ENCODE measurements around the gene MAN1A1. TPM values are rescaled to one million over a fixed set of nuclear protein-coding genes. Genes with fewer than 3 reads are reported as not detected.

MAN1A1 gene
- total RNA-seq, 1 donor from 2014 or later = 45.0 TPM

DNA sequence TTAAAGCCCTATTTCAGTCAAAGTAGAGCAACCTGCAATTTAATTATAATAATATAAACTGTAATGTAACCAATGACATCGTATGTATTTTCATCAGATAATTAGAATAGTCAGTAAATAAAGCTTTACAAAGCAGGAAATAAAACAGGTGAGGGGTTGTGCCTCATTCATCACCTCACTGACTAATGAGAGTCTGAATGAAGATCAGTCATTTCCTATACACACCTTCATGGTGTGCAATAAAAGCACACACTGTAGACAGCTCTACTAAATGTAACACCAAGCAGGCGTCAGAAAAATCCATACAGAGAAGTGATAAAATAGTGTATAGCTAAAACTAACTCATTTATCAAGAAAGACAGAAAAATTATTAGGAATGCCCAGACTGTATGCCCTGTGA is 105.9 kb downstream of the MAN1A1 start:
- Mint-ChIP-seq H3K4me1 (ENCODE audit: low read depth) (no peaks in the 10 kb centered on the region), H3K27me3 (ENCODE audit: low read depth) (no peaks in the 10 kb centered on the region), H3K4me3 (ENCODE audit: low read depth) (no peak overlapping the region), H3K9me3 (no peaks in the 10 kb centered on the region), H3K36me3 (ENCODE audit: low read depth) (peaks cover 24% of the 10 kb centered on the region), H3K27ac (no peak overlapping the region)
- no peak for DNase-seq (ENCODE audit: low spot score)
- intact Hi-C loops (cut with micrococcal nuclease) = no loop called here

DNA sequence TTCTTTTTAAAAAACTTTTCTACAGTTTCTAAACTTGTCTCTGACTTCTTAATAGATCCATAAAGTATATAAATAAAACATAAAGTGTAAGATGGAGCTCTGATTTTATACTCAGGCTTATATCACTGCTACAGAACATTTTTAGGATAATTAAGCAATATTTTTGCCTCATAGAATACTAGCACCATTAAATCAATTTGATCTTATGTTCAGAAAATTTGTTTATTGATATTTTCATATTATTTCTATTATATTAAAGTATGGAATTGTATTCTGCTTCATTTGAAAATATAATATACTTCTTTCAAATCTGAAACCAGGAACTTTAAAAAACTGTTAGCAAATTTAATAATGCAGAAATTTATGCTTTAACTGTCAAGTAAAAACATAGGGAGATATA is 106.5 kb downstream of the MAN1A1 start:
- no peak overlapping the region for H3K27ac Mint-ChIP-seq
- H3K4me3 Mint-ChIP-seq (ENCODE audit: low read depth) = no peak overlapping the region
- peaks cover 28% of the 10 kb centered on the region for H3K36me3 Mint-ChIP-seq (ENCODE audit: low read depth)
- no peaks in the 10 kb centered on the region for H3K4me1 Mint-ChIP-seq (ENCODE audit: low read depth)
- intact Hi-C loops (cut with micrococcal nuclease) = no loop called here
- H3K9me3 Mint-ChIP-seq = no peaks in the 10 kb centered on the region
- no peak for DNase-seq (ENCODE audit: low spot score)
- no peaks in the 10 kb centered on the region for H3K27me3 Mint-ChIP-seq (ENCODE audit: low read depth)

DNA sequence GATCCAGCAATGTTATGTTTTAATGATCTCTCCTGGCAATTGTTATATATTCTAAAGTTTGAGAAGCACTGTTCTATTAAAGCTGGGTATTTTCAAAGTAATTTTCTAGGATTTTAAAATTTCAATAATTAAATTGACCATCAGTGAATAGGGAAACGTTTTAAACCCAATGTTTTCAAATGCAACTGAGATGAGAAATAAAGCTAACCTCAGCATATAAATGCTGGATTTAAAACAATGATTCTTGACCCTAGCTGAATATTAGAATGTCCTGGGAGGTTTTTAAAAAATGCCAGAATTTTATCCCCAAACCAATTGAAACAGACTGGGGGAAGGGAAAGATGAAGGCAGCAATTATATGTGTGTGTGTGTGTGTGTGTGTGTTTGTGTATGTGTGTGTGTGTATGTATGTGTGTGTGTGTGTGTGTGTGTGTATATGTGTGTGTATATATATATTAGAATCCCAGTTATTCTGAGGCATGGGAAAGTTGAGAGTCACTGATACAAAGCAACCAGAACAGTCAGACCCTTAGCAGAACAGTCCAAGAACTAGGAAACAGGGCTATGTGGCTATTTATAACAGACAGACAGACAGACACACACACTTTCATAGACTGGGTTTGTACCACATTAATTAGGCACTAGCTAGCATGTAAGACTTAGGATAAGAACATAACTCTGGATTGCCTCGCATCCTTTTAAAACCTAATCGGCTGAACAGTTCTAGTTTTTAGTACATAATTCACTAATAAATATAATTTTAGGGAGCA is 107.8 kb downstream of the MAN1A1 start:
- intact Hi-C loops (cut with micrococcal nuclease) = no loop called here
- H3K9me3 Mint-ChIP-seq = peaks cover 3% of the 10 kb centered on the region
- H3K36me3 Mint-ChIP-seq (ENCODE audit: low read depth) = peaks cover 30% of the 10 kb centered on the region
- H3K4me1 Mint-ChIP-seq (ENCODE audit: low read depth) = no peaks in the 10 kb centered on the region
- no peaks in the 10 kb centered on the region for H3K27me3 Mint-ChIP-seq (ENCODE audit: low read depth)
- H3K27ac Mint-ChIP-seq = no peak overlapping the region
- no peak for DNase-seq (ENCODE audit: low spot score)
- no peak overlapping the region for H3K4me3 Mint-ChIP-seq (ENCODE audit: low read depth)

DNA sequence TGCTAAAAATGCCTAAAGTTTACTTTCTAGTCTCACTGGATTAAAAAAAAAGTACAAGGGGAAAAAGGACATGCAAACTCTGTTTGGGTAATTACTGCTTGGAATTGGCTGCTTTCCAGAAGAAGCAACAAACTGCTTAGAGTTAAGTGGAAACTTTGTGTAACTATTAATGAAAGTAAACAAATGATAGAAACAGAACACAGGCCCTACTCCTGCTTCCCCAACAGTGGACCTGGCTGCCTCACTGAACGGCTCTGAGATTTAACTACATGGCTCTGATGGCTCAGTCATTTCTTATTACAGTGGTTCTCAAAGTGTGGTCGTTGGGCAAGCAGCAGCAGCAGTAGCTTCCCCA is 108.5 kb downstream of the MAN1A1 start:
- intact Hi-C loops (cut with micrococcal nuclease) = no loop called here
- H3K4me1 Mint-ChIP-seq (ENCODE audit: low read depth) = no peaks in the 10 kb centered on the region
- no peak for DNase-seq (ENCODE audit: low spot score)
- H3K9me3 Mint-ChIP-seq = peaks cover 3% of the 10 kb centered on the region
- H3K27me3 Mint-ChIP-seq (ENCODE audit: low read depth) = no peaks in the 10 kb centered on the region
- no peak overlapping the region for H3K4me3 Mint-ChIP-seq (ENCODE audit: low read depth)
- peaks cover 30% of the 10 kb centered on the region for H3K36me3 Mint-ChIP-seq (ENCODE audit: low read depth)
- H3K27ac Mint-ChIP-seq = no peak overlapping the region

DNA sequence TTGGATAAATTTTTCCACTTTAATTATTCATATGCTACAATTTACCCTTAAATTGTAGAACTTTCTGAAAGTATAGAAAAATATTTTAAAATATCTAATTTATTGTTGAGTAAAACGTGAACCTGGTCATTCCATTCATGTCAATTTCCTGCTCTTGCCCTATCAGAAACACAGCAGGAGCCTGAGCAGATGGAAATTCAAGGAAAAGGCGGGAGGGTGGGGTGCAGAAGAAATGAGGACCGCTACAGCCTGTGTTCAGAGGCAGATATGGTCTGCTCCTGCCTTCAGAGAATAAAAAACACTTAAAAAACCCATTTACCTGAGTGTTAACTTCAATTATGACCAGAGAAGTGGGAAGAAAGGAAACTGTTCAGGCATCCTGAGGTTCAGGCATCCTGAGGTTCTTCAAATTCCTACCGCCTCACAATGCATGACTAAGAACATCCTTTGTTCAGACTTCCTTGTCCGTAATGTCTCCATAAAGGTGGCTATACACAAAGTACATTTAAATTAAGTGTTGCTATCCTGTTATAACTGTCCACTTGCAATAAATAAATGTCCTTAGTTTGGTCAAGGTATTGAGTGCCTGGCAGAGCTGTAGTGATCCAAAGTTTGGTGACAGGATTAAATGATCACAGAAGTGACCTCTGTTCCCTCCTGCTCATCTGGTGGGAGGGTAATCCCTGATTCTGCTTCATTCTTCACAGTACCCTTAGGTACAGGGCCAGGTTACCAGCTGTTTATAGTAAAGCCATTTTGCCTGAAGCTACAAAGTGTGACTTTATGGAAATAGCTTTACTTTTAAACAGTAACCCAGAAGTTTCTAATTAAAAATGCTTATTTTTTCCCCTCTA is 109.1 kb downstream of the MAN1A1 start:
- Mint-ChIP-seq H3K4me1 (ENCODE audit: low read depth) (no peaks in the 10 kb centered on the region), H3K9me3 (peaks cover 3% of the 10 kb centered on the region), H3K27ac (no peak overlapping the region), H3K27me3 (ENCODE audit: low read depth) (no peaks in the 10 kb centered on the region), H3K4me3 (ENCODE audit: low read depth) (no peak overlapping the region), H3K36me3 (ENCODE audit: low read depth) (peaks cover 33% of the 10 kb centered on the region)
- DNase-seq (ENCODE audit: low spot score) = no peak
- intact Hi-C loops (cut with micrococcal nuclease) = no loop called here

DNA sequence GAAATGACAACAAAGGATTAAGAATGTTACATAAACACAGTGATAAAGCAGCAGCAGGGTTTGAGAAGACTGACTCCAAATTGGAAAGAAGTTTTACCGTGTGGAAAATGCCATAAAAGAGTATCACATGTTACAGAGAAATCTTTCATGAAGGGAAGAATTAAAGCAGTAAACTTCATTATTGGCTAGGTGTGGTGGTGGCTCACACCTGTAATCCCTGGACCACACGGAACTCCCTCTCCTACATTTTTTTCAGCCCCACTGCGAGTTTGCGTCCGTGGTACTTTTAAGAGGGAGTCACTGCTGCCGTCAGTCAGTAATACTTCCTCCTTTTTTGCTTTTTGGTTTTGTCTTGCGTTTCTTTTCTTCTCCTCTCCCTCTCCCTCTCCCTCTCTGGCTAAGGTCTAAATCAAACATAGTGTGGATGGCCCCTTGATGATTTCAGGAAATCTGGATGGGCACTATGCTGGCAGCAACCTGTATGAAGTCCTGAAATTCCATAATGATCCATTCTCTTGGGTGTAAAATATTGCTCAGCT is 112.3 kb downstream of the MAN1A1 start:
- no peaks in the 10 kb centered on the region for H3K27me3 Mint-ChIP-seq (ENCODE audit: low read depth)
- H3K9me3 Mint-ChIP-seq = peaks cover 3% of the 10 kb centered on the region
- no peak overlapping the region for H3K4me3 Mint-ChIP-seq (ENCODE audit: low read depth)
- H3K27ac Mint-ChIP-seq = no peak overlapping the region
- peaks cover 7% of the 10 kb centered on the region for H3K4me1 Mint-ChIP-seq (ENCODE audit: low read depth)
- no peak for DNase-seq (ENCODE audit: low spot score)
- intact Hi-C loops (cut with micrococcal nuclease) = no loop called here
- H3K36me3 Mint-ChIP-seq (ENCODE audit: low read depth) = peaks cover 36% of the 10 kb centered on the region

DNA sequence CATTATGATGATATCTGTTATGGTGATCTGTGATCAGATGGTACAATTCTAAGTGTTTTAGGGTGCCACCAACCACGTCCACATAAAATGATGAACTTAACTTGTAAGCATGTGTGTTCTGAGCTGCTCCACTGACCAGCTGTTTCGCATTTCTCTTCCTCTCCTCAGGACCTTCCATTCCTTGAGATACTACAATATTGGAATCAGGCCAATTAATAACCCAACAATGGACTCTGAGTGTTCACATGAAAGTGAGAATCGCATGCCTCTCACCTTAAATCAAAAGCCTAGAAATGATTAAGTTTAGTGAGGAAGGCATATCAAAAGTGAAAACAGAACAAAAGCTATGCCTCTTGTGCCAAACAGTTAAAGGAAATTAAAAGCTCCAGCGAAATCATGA is 114.6 kb downstream of the MAN1A1 start:
- H3K4me1 Mint-ChIP-seq (ENCODE audit: low read depth) = peaks cover 11% of the 10 kb centered on the region
- H3K27ac Mint-ChIP-seq = no peak overlapping the region
- DNase-seq (ENCODE audit: low spot score) = no peak
- peaks cover 3% of the 10 kb centered on the region for H3K9me3 Mint-ChIP-seq
- H3K36me3 Mint-ChIP-seq (ENCODE audit: low read depth) = peaks cover 51% of the 10 kb centered on the region
- no peaks in the 10 kb centered on the region for H3K27me3 Mint-ChIP-seq (ENCODE audit: low read depth)
- no peak overlapping the region for H3K4me3 Mint-ChIP-seq (ENCODE audit: low read depth)
- intact Hi-C loops (cut with micrococcal nuclease) = no loop called here

DNA sequence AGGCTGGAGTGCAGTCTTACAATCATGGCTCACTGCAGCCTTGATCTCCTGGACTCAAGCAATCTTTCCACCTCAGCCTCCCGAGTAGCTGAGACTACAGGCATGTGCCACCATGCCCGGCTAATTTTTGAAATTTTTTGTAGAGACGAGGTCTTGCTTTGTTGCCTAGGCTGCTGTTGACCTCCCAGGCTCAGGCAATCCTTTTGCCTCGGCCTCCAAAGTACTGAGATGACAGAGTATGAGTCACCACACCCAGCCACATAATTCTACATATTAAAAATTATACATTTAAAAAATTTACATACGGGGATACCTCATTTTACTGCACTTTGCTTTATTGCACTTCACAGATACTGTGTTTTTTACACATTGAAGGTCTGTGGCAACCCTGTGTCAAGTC is 115.1 kb downstream of the MAN1A1 start:
- intact Hi-C loops (cut with micrococcal nuclease) = no loop called here
- no peak for DNase-seq (ENCODE audit: low spot score)
- H3K27me3 Mint-ChIP-seq (ENCODE audit: low read depth) = no peaks in the 10 kb centered on the region
- H3K36me3 Mint-ChIP-seq (ENCODE audit: low read depth) = peaks cover 54% of the 10 kb centered on the region
- peaks cover 3% of the 10 kb centered on the region for H3K9me3 Mint-ChIP-seq
- peaks cover 11% of the 10 kb centered on the region for H3K4me1 Mint-ChIP-seq (ENCODE audit: low read depth)
- no peak overlapping the region for H3K4me3 Mint-ChIP-seq (ENCODE audit: low read depth)
- H3K27ac Mint-ChIP-seq = no peak overlapping the region

DNA sequence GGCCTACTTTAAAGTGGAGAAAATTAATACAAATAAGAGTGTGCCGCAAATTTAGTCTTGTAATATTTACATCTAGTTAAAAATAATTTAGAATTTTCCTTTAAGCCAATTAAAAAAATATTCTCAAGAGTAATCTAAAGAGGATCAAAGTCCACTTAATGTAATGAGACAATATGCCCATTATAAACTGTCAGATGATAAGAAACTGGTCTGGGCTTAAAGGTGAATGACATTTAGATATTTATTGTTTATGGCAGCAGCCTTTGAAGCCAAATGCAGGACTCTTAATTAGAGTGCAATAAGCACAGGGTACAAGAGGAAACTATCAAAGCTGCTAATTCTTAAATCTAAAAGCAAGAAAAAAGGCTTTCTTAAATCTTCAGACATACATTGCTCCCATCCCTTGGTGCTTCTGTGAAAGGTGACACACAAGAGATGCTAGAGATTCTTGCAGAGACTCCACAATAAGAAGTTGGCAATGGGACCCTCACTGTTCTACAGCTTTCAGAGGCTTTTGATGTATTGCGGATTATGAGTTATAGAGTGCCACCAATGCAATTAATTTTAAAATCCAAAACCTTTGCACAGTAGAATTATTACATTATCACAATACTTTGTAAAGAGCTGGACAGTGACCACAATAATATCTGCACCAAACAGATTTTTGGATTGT is 116.1 kb downstream of the MAN1A1 start:
- Mint-ChIP-seq H3K36me3 (ENCODE audit: low read depth) (peaks cover 52% of the 10 kb centered on the region), H3K4me1 (ENCODE audit: low read depth) (peaks cover 11% of the 10 kb centered on the region), H3K4me3 (ENCODE audit: low read depth) (no peak overlapping the region)

DNA sequence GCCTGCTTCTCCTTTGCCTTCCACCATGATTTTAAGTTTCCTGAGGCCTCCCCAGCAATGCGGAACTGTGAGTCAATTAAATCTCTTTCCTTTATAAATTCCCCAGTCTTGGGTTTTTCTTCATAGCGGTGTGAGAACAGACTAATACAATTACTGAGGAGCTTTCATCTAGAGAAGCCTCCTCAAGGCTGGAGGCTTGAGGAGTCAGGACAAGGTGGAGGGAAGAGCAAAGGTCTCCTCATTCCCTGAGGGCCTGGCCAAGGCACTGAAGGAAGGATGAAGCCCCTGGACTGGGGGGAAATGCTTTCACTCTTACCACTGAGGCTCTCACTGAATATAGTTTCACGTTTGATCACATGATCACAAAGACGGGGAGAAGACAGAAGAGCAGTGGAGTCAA is 118.2 kb downstream of the MAN1A1 start:
- Mint-ChIP-seq H3K4me1 (ENCODE audit: low read depth) (peaks cover 11% of the 10 kb centered on the region), H3K36me3 (ENCODE audit: low read depth) (peaks cover 36% of the 10 kb centered on the region), H3K27ac (no peak overlapping the region), H3K4me3 (ENCODE audit: low read depth) (no peak overlapping the region), H3K27me3 (ENCODE audit: low read depth) (no peaks in the 10 kb centered on the region), H3K9me3 (no peaks in the 10 kb centered on the region)
- no peak for DNase-seq (ENCODE audit: low spot score)
- intact Hi-C loops (cut with micrococcal nuclease) = no loop called here

More for the DNA sequence above, 116.1 kb downstream of the MAN1A1 start:
- intact Hi-C loops (cut with micrococcal nuclease) = no loop called here
- peaks cover 3% of the 10 kb centered on the region for H3K9me3 Mint-ChIP-seq
- DNase-seq (ENCODE audit: low spot score) = no peak
- H3K27ac Mint-ChIP-seq = no peak overlapping the region
- no peaks in the 10 kb centered on the region for H3K27me3 Mint-ChIP-seq (ENCODE audit: low read depth)

DNA sequence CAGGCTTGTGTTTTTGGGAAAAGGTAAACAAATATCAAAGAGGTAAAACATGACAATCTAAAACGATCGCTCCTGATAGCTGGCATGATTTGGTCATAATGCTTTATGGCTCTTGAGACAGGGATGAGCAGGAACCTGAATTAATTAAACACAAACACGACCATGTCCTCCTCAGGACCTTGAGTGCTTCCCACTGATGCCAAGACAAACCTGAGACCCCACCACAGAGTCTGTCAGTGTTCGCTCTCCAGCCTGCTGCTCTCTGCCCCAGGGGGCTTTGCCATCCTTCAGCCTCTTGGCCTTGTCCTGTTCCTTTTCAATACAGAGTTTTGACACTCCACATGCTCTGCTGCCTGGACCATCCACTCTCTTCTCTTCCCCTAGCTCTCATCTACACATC is 119.4 kb downstream of the MAN1A1 start:
- intact Hi-C loops (cut with micrococcal nuclease) = no loop called here
- H3K4me1 Mint-ChIP-seq (ENCODE audit: low read depth) = peaks cover 9% of the 10 kb centered on the region
- H3K9me3 Mint-ChIP-seq = no peaks in the 10 kb centered on the region
- peak overlapping the region; percentile 6 for H3K27ac Mint-ChIP-seq
- H3K4me3 Mint-ChIP-seq (ENCODE audit: low read depth) = no peak overlapping the region
- peaks cover 34% of the 10 kb centered on the region for H3K36me3 Mint-ChIP-seq (ENCODE audit: low read depth)
- no peaks in the 10 kb centered on the region for H3K27me3 Mint-ChIP-seq (ENCODE audit: low read depth)
- no peak for DNase-seq (ENCODE audit: low spot score)

DNA sequence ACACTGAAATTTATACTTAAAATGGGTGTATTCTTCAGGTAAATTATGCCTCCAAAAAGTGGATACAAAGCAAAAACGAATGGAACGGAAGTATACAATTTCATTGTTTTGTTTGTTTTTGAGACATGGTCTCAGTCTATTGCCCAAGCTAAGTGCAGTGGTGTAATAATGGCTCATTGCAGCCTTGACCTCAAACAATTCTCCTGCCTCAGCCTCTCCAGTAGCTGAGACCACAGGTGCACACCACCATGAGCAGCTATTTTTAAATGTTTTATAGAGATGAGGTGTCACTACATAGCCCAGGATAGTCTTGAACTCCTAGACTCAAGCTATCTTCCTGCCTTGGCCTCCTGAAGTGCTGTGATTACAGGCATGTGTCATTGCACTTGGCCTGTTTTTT is 122.2 kb downstream of the MAN1A1 start:
- intact Hi-C loops (cut with micrococcal nuclease) = no loop called here
- H3K9me3 Mint-ChIP-seq = no peaks in the 10 kb centered on the region
- H3K36me3 Mint-ChIP-seq (ENCODE audit: low read depth) = peaks cover 40% of the 10 kb centered on the region
- H3K27ac Mint-ChIP-seq = no peak overlapping the region
- no peaks in the 10 kb centered on the region for H3K27me3 Mint-ChIP-seq (ENCODE audit: low read depth)
- H3K4me1 Mint-ChIP-seq (ENCODE audit: low read depth) = peaks cover 4% of the 10 kb centered on the region
- no peak overlapping the region for H3K4me3 Mint-ChIP-seq (ENCODE audit: low read depth)
- DNase-seq (ENCODE audit: low spot score) = no peak

DNA sequence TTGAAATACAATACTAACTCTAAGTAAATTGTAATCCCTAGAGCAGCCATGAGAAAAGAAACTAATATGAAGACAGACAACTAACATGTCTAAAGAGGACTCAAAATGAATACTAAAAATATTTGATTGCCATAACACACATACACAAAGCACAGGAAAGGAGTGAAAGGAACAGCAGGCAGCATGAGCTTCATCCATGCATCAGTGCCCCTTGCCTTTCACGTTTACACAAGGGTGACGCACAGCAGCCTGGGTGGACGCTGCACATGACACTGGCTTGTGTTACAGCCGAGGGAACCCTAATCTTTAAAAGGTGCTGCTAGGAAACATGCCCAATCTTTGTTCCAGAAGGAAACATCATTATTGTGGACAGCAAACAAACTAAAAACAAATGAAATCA is 123.5 kb downstream of the MAN1A1 start:
- DNase-seq (ENCODE audit: low spot score) = no peak
- Mint-ChIP-seq H3K27me3 (ENCODE audit: low read depth) (no peaks in the 10 kb centered on the region), H3K4me3 (ENCODE audit: low read depth) (no peak overlapping the region), H3K27ac (no peak overlapping the region), H3K4me1 (ENCODE audit: low read depth) (peaks cover 2% of the 10 kb centered on the region), H3K9me3 (no peaks in the 10 kb centered on the region), H3K36me3 (ENCODE audit: low read depth) (peaks cover 36% of the 10 kb centered on the region)
- intact Hi-C loops (cut with micrococcal nuclease) = no loop called here

Measured in activated T-helper 2 cell treated with anti-CD3 and anti-CD28 coated beads, Interferon-gamma antibody, Interleukin-2, Interleukin-4, amounts not matched to agents 10 μg/mL and 5 μg/mL and 100 μg/mL, durations not matched to agents 14 hours and 24 hours and 36 hours (primary cell).